ENCODE results near the gene SGMS1. TPM values are rescaled to one million over a fixed set of nuclear protein-coding genes. Genes with fewer than 3 reads are reported as not detected.
"Not testable (repeated sequence)": the region's sequence is repeated elsewhere in the genome, so short reads cannot be mapped to it uniquely, and the experiment has no call there.

The SGMS1 gene
- total RNA-seq, 2 experiments from 2014 or later, result 20.4 to 21.0 TPM

DNA sequence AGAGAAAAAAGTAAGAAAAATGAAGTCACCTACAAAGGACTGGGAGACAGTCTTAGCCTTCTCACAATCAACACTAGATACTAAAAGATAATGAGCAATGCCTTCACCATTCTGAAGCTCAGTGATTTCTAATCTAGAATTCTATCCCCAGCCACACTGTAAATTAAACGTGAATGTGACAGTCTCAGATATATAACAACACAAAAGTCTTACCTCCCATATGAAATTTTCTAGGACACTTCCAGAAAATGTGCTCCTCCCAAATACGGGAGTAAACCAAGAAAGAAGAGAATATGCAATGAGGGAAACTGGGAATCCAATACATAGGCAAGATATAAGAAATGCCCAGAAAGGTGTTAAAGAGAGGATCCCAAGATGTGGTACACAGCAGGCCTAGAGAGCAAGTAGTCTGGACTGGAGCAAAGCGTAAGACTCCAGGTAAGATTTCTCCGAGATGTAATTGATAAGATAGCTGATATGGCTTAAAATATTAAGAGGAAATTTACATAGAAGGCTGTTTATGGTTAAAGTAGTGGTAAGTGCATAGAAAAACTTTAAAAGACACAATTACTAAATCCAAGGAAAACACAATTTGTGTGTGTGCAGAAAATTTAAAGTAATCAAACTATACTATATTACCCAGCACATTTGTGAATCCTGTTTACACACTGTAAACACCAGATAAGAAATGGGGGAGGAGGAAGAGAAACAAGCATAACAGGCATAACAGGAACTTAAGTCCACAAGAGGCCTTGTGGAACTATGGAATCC lies 44.1 kb downstream of the SGMS1 start:
- ATAC-seq (ENCODE audit: low read depth) (no peak), DNase-seq (no peak)
- H3K27me3 Mint-ChIP-seq, result no peaks in the 10 kb centered on the region
- POLR2A ChIA-PET, result no interaction called here
- no peak overlapping the region for H3K4me3 Mint-ChIP-seq
- H3K27ac Mint-ChIP-seq, result no peak overlapping the region
- no peaks in the 10 kb centered on the region for H3K9me3 Mint-ChIP-seq
- H3K36me3 Mint-ChIP-seq, result peaks cover 10% of the 10 kb centered on the region
- peaks cover 3% of the 10 kb centered on the region for H3K4me1 Mint-ChIP-seq

DNA sequence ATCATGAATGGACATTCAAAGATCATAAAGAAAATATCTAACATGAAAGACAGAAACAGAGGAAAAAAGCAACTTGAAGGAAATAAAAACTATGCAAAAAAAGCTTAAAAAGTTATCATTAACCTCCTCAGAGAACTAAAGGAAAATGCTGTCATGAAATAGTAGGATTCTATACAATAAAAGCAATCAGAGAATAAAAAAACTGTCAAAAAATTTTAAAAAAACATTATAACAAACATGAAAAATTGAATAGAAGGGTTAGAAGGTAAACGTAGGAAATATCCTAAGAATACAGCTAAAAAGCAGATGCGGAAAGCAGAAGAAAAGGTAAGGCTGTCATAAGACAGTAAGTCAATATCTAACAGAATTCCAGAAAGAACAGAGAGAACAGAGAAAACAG lies 44.8 kb downstream of the SGMS1 start:
- H3K27me3 Mint-ChIP-seq, result no peaks in the 10 kb centered on the region
- H3K4me1 Mint-ChIP-seq, result peaks cover 3% of the 10 kb centered on the region
- H3K27ac Mint-ChIP-seq, result no peak overlapping the region
- no peak for ATAC-seq (ENCODE audit: low read depth)
- H3K4me3 Mint-ChIP-seq, result no peak overlapping the region
- POLR2A ChIA-PET, result no interaction called here
- peaks cover 6% of the 10 kb centered on the region for H3K36me3 Mint-ChIP-seq
- H3K9me3 Mint-ChIP-seq, result no peaks in the 10 kb centered on the region
- no peak for DNase-seq

DNA sequence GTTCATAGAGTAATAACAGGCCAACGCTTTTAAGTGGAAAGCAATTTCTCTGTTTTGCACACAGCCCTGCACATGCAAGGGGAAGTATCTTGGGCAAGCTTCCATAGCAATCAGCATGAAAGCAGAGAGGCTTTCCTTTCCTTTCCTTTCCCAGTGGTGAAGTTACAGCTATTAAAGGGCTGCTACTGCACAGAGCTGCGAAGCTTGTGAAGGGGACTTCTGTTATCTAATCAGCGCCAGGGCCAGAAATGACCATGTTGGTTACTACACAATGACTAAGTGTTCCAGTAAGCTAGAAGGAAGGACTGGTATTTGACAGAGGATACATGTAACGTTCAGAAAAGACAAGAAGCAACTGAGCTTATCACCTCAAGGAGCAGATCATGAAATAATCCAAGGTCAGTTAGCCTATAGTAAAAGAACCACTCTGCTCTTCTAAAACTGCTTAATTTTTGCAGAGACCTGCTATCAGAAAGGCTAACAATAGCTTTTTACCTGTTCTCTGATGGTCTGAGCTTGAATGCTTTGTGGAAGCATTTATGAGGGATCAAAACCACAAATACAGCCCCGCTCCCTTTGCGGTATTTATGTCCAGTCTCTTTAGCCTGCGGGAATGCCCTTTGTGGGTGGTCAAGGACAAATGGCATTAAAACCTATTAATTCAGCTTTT lies 45.9 kb downstream of the SGMS1 start:
- Mint-ChIP-seq H3K27me3 (no peaks in the 10 kb centered on the region), H3K27ac (no peak overlapping the region), H3K9me3 (no peaks in the 10 kb centered on the region), H3K4me3 (no peak overlapping the region), H3K36me3 (peaks cover 6% of the 10 kb centered on the region), H3K4me1 (peaks cover 3% of the 10 kb centered on the region)
- DNase-seq (no peak), ATAC-seq (ENCODE audit: low read depth) (no peak)
- POLR2A ChIA-PET, result no interaction called here

DNA sequence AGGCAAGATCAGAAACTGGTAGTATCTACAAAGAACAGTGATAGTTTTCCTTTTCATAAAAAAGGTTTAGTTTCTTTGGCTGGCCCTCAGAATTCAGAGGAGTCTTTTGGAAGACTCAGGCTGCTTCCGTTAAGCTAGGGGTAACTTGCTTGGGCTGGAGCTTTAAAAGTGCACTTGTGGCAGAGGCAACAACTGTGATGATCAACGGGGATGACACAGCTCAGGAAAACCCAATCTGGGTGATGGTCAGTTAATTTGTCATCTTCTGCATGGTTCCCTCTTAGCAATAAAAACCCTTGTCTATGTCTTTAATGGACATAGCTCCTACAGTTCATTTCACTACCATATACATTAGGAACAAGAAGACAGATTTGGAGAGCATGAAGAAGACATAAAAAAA lies 46.7 kb downstream of the SGMS1 start:
- no peak for ATAC-seq (ENCODE audit: low read depth)
- peaks cover 3% of the 10 kb centered on the region for H3K4me1 Mint-ChIP-seq
- no peaks in the 10 kb centered on the region for H3K9me3 Mint-ChIP-seq
- H3K27ac Mint-ChIP-seq, result no peak overlapping the region
- H3K27me3 Mint-ChIP-seq, result no peaks in the 10 kb centered on the region
- H3K36me3 Mint-ChIP-seq, result peaks cover 6% of the 10 kb centered on the region
- DNase-seq, result no peak
- POLR2A ChIA-PET, result no interaction called here
- H3K4me3 Mint-ChIP-seq, result no peak overlapping the region

DNA sequence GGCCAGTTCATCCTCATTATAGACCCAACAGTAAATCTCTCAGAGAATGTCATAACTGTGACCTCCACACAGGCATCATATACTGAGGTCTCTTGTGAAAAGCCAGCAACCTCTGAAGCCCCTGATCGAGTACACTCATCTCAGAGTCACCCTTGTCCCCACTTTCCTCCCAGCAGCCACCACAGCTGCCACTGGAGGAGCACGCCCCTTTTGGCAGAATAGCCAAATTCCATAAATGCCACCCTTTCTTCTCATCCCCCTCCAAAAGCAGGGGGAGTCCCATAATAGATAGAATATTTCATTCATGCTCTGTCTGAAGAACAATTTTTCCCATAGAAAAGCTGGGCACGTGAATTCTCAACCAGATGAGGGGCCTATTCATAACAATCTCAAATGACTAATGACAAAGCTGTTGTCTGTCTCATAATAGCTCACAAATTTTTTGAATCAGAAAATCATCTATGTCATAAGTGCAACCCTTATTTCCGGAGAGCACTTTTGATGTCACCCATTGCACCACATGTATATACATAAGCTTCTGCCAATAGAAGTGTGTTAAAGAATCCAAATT lies 47.4 kb downstream of the SGMS1 start:
- Mint-ChIP-seq H3K27me3 (no peaks in the 10 kb centered on the region), H3K4me1 (peaks cover 3% of the 10 kb centered on the region)
- POLR2A ChIA-PET, result no interaction called here

DNA sequence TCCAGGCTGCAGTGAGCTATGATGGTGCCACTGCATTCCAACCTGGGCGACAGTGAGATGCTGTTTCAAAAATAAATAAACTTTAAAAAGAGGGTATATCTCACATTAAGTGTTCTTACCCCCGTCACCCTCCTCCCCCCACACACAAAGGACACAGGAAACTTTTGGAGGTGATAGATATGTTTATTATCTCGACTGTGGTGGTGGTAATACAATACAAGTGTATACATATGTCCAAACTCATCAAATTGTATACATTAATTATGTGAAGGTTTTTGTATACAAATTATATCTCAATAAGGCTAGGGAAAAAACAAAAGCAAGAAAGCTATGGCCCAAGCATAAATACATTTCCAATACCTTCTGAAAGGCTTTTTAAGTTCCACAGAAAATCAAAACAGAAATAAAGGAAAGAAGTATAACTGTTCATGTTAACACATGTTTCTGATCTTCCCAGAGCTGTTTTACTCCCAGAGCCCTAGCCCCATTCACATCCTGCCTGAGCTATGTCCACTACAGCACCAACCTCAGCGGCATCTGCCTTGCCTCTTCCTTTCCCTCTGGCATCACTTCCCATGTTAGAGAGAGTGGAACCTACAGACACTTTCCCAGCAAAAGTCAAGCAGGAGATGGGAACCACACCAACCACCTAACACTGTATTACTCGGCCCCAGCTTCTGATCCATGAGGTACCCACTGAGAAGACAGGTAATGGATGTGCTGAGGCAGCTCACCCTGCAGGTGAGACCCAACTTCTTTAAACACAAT lies 48.1 kb downstream of the SGMS1 start:
- POLR2A ChIA-PET, result no interaction called here
- Mint-ChIP-seq H3K27ac (no peak overlapping the region), H3K36me3 (peaks cover 6% of the 10 kb centered on the region), H3K27me3 (no peaks in the 10 kb centered on the region), H3K4me3 (no peak overlapping the region), H3K9me3 (no peaks in the 10 kb centered on the region), H3K4me1 (peaks cover 3% of the 10 kb centered on the region)
- no peak for DNase-seq
- no peak for ATAC-seq (ENCODE audit: low read depth)

More for the DNA sequence above, 47.4 kb downstream of the SGMS1 start:
- DNase-seq (no peak), ATAC-seq (ENCODE audit: low read depth) (no peak)
- H3K9me3 Mint-ChIP-seq, result no peaks in the 10 kb centered on the region
- H3K4me3 Mint-ChIP-seq, result no peak overlapping the region
- peaks cover 6% of the 10 kb centered on the region for H3K36me3 Mint-ChIP-seq
- H3K27ac Mint-ChIP-seq, result no peak overlapping the region

DNA sequence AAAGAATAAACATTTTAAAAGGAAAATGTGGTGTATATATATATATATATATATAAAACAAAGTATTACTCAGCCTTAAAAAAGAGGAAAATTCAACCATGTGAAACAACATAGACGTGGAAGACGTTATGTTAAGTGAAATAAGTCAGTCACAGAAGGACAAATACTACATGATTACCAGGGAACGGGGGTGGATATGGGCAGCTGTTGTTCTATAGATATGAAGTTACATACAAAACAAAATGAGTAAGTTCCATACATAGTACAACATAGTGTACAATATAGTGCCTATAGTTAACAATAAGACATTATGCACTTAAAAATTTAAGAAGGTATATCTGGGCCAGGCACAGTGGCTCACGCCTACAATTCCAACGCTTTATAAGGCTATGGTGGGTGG lies 48.8 kb downstream of the SGMS1 start:
- POLR2A ChIA-PET, result no interaction called here
- peaks cover 3% of the 10 kb centered on the region for H3K4me1 Mint-ChIP-seq
- ATAC-seq (ENCODE audit: low read depth) (no peak), DNase-seq (no peak)
- no peaks in the 10 kb centered on the region for H3K9me3 Mint-ChIP-seq
- H3K4me3 Mint-ChIP-seq, result no peak overlapping the region
- no peaks in the 10 kb centered on the region for H3K27me3 Mint-ChIP-seq
- peaks cover 6% of the 10 kb centered on the region for H3K36me3 Mint-ChIP-seq
- no peak overlapping the region for H3K27ac Mint-ChIP-seq

DNA sequence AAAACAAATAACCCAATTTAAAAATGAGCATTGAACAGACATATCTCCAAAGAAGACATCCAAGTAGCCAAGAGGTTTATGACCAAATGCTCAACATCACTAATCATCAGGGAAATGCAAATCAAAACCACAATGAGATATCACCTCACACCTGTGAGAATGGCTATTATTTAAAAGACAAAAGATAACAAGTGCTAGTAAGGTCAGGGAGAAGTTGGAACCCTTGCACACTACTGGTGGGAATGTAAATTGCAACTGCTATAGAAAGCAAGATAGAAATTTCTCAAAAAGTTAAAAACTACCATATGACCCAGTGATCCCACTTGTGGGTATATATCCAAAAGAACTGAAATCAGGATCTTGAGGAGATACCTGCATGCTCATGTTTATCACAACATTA lies 49.5 kb downstream of the SGMS1 start:
- Mint-ChIP-seq H3K27me3 (no peaks in the 10 kb centered on the region), H3K4me3 (no peak overlapping the region), H3K36me3 (peaks cover 5% of the 10 kb centered on the region), H3K4me1 (peaks cover 3% of the 10 kb centered on the region), H3K27ac (no peak overlapping the region), H3K9me3 (no peaks in the 10 kb centered on the region)
- ATAC-seq (ENCODE audit: low read depth) (no peak), DNase-seq (no peak)
- POLR2A ChIA-PET, result no interaction called here

DNA sequence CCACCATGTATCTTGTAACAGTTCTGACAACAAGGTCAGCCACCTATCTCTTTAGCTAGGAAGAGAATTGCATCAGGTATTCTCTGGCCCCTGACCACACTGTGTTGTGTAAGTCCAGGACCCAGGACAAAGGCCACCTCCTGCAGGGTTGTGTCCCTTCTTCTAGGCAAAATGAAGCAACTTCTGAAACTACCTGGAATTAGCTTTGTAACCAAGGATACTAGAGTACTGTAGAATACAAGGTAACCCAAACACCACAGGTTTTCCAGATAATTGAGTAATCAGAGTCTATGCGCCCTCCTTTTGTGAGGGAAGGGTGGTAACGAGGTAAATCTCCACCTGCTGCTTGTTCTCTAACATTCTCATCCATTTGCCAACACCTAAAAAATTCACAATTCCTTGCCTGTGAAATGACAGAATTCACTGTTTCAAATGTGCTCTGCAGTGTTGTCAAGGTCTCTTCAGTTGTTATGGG lies 51.7 kb downstream of the SGMS1 start:
- Mint-ChIP-seq H3K27me3 (no peaks in the 10 kb centered on the region), H3K36me3 (peaks cover 5% of the 10 kb centered on the region), H3K4me1 (no peaks in the 10 kb centered on the region), H3K4me3 (no peak overlapping the region), H3K27ac (no peak overlapping the region), H3K9me3 (no peaks in the 10 kb centered on the region)
- POLR2A ChIA-PET, result no interaction called here
- DNase-seq (no peak), ATAC-seq (ENCODE audit: low read depth) (no peak)

DNA sequence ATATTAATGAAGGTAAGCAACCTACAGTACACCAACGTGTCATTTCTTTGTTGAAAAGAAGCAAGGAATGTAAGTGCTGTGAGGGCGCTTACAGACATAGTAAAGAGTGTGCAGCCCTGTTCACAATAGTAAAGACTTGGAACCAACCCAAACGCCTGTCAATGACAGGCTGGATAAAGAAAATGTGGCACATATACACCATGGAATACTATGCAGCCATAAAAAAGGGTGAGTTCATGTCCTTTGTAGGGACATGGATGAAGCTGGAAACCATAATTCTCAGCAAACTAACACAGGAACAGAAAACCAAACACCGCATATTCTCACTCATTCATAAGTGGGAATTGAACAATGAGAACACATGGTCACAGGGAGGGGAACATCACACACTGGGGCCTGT lies 55.0 kb downstream of the SGMS1 start:
- H3K27me3 Mint-ChIP-seq; H3K36me3 Mint-ChIP-seq; H3K4me3 Mint-ChIP-seq; ATAC-seq (ENCODE audit: low read depth); H3K9me3 Mint-ChIP-seq; H3K27ac Mint-ChIP-seq; H3K4me1 Mint-ChIP-seq; POLR2A ChIA-PET; DNase-seq: not testable (repeated sequence)

DNA sequence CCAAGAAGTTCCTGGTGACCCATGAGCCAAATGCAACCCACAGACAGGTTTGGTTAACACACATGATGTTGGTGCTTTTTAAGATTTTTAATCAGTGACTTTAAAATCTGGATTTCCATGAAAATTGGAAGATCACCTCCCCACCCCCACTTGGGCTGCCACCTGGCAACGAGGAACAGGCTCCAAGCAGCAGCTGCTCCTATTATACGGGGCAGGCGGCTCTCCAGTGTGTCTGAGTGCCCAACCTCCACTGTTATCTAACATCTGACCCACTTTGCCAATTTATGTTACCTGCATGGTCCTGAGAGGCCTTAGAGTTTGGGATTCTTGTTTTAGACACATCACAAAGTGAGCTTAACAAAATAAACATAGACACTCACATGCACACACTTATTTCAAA lies 56.4 kb downstream of the SGMS1 start:
- POLR2A ChIA-PET, result no interaction called here
- peaks cover 3% of the 10 kb centered on the region for H3K4me1 Mint-ChIP-seq
- no peak for DNase-seq
- H3K27ac Mint-ChIP-seq, result no peak overlapping the region
- no peaks in the 10 kb centered on the region for H3K9me3 Mint-ChIP-seq
- no peak overlapping the region for H3K4me3 Mint-ChIP-seq
- H3K36me3 Mint-ChIP-seq, result no peaks in the 10 kb centered on the region
- ATAC-seq (ENCODE audit: low read depth), result no peak
- H3K27me3 Mint-ChIP-seq, result no peaks in the 10 kb centered on the region

DNA sequence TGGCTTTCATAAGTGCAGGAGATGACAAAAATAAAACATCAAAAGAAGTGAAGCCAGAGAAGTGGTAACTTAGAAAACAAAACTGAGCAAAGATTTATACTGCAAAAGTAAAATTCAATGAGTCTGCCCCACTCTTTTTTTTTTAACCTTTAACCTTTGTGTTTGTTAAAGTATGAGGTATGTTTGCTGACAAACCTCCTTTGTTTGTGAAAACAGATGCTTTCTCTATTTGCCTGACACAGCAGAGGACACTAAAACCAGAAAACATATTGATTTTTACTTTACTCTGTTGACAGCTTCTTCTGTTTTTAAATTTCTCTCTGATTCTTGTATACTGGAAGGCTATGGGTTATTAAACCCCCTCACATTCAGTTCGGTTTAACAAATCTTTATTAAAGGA lies 57.6 kb downstream of the SGMS1 start:
- no peak for DNase-seq
- no peak for ATAC-seq (ENCODE audit: low read depth)
- POLR2A ChIA-PET, result no interaction called here
- Mint-ChIP-seq H3K27me3 (no peaks in the 10 kb centered on the region), H3K4me3 (no peak overlapping the region), H3K9me3 (no peaks in the 10 kb centered on the region), H3K4me1 (peaks cover 7% of the 10 kb centered on the region), H3K36me3 (no peaks in the 10 kb centered on the region), H3K27ac (no peak overlapping the region)

DNA sequence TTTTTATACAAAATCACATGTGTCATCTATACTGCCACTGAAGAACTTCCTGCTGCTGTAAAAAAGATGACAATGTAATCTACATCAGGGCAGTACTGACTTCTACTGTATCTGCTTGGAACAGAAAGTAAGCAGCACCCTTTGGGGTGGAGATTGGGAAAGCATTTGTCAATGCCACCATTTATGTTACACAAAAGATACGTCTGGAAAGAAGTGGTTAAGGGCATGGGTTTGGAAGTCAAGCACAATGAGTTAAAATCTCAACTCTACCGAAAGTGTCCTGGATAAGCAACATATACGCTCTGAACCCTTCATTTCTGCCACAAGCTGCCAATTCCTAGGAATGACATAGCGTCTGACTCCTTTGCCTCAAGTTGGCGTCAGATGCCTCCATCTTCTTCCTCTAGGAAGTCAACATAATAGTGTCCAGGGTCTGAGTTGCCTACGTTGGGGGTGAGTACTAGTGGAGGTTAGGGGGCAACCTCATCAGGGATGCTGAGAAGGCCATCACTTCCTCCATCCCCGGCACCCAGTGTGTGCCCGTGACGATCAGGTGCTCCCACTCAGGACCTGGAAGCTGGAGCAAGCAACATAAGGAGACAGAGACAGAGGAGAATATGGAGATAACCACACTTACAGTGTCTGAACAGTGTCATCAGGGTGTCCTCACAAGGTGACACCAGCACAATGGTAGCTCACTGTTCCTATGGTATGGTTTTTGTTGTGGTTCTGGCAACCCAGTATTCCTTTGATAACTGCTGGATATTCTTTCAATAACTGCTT lies 58.3 kb downstream of the SGMS1 start:
- POLR2A ChIA-PET, result no interaction called here
- Mint-ChIP-seq H3K4me3 (no peak overlapping the region), H3K27ac (no peak overlapping the region), H3K27me3 (no peaks in the 10 kb centered on the region), H3K4me1 (peaks cover 7% of the 10 kb centered on the region), H3K9me3 (no peaks in the 10 kb centered on the region), H3K36me3 (no peaks in the 10 kb centered on the region)
- DNase-seq (no peak), ATAC-seq (ENCODE audit: low read depth) (no peak)
